Panc1 (cell line): ENCODE results near the gene FEV. TPM values are rescaled to one million over a fixed set of nuclear protein-coding genes. Genes with fewer than 3 reads are reported as not detected.

Experiments
- ATAC-seq: fragments of 200-7000 bp; cut with Tn5 transposase; 2 replicates; pipeline ENCODE4 v1.9.1; 2020; ENCODE audit warnings: mild to moderate bottlenecking, moderate library complexity
- BruUV-seq: library from RNA; stranded (reverse); fragments of 400-500 nt; replicated peaks from 2 replicates; lab custom pipeline; 2021; lab: Mats Ljungman, UMichigan
- CTCF ChIA-PET: fragments of 300-600 bp; sonication (Branson Sonifier 250); formaldehyde crosslinking; loops from one replicate; lab custom pipeline; 2022; ENCODE audit warnings: antibody characterized with exemption; lab: Charles Lee
- POLR2A ChIA-PET: fragments of 300-600 bp; sonication (Branson Sonifier 250); formaldehyde crosslinking; loops from one replicate; lab custom pipeline; 2022; ENCODE audit warnings: antibody characterized with exemption; lab: Charles Lee
- DNase-seq: peaks from one replicate; pipeline ENCODE4 v3.0.0-alpha.2; 2010; ENCODE audit warnings: low read depth, low spot score
- H3K27ac ChIP-seq: 2 replicates; pipeline ENCODE4 v1.5.1; 2011; ENCODE audit warnings: mild to moderate bottlenecking, low read length, inconsistent platforms
- H3K27me3 ChIP-seq: fragments of 200-500 bp; sonication (Bioruptor generic); 2 replicates; pipeline ENCODE4 v1.6.0; 2014; ENCODE audit warnings: low read length, inconsistent platforms; ENCODE audit not compliant: control insufficient read depth, insufficient read depth
- H3K36me3 ChIP-seq: fragments of 200-500 bp; sonication (Bioruptor generic); 2 replicates; pipeline ENCODE4 v1.5.1; 2014; ENCODE audit warnings: inconsistent platforms, mild to moderate bottlenecking, low read length, moderate library complexity; ENCODE audit not compliant: control insufficient read depth, insufficient read depth
- H3K4me1 ChIP-seq: 2 replicates; pipeline ENCODE4 v1.5.1; 2011; ENCODE audit warnings: inconsistent platforms, mild to moderate bottlenecking, low read length, moderate library complexity; ENCODE audit not compliant: control insufficient read depth, insufficient read depth
- H3K4me3 ChIP-seq, 2 experiments: 2 replicates each; pipeline ENCODE4 v1.5.1; 2011 to 2012; ENCODE audit warnings: low read depth in 2 of 2, low read length in 2 of 2, mild to moderate bottlenecking in 2 of 2, inconsistent platforms in 1 of 2, moderate library complexity in 1 of 2
- H3K9me3 ChIP-seq: fragments of 200-500 bp; sonication (Bioruptor generic); 2 replicates; pipeline ENCODE4 v1.5.1; 2014; ENCODE audit warnings: low read depth, mild to moderate bottlenecking, inconsistent platforms, low read length, moderate library complexity; ENCODE audit not compliant: control insufficient read depth, insufficient read depth
- CTCF ChIP-seq: fragments of 450-650 bp; IDR thresholded peaks from 2 replicates; pipeline ENCODE4 v1.5.1; 2017; ENCODE audit warnings: mild to moderate bottlenecking
- POLR2AphosphoS5 ChIP-seq: IDR thresholded peaks from 2 replicates; pipeline ENCODE4 v1.6.1; 2012; ENCODE audit warnings: mild to moderate bottlenecking, low read depth, low read length, moderate library complexity
- SIN3A ChIP-seq: IDR thresholded peaks from 2 replicates; pipeline ENCODE4 v1.6.1; 2012; ENCODE audit warnings: low read depth, mild to moderate bottlenecking, low read length, moderate library complexity, borderline replicate concordance; ENCODE audit not compliant: insufficient read depth
- TCF7L2 ChIP-seq: IDR thresholded peaks from 2 replicates; pipeline ENCODE4 v1.6.1; 2011; ENCODE audit warnings: mild to moderate bottlenecking, low read depth, low read length, inconsistent platforms
- in situ Hi-C: cut with HindIII; loops from 2 replicates; pipeline ENCODE4 v1.10.0; 2016; ENCODE audit warnings: low sequenced_read_pairs, low pct_unique_long_range_greater_than_20kb
- intact Hi-C: fragments of 100-400 bp; cut with micrococcal nuclease; formaldehyde crosslinking; loops from one replicate; pipeline ENCODE4 v1.10.0; 2022; ENCODE audit not compliant: unreplicated experiment
- total RNA-seq: library from RNA; stranded (reverse); gene quantifications from one replicate; pipeline ENCODE4 v1.2.1, GENCODE V29; 2021; ENCODE audit not compliant: unreplicated experiment
- TF ChIP-seq, protein P1 (sequence below), 2 experiments: IDR thresholded peaks; 2 replicates each; pipeline ENCODE4 v1.6.1; 2011 to 2012; ENCODE audit warnings: low read depth in 2 of 2, control low read depth in 1 of 2, low read length in 1 of 2, mild to moderate bottlenecking in 1 of 2, moderate library complexity in 1 of 2; ENCODE audit not compliant: insufficient read depth in 1 of 2

Gene FEV
- total RNA-seq, 1 experiment from 2014 or later, result not detected

DNA sequence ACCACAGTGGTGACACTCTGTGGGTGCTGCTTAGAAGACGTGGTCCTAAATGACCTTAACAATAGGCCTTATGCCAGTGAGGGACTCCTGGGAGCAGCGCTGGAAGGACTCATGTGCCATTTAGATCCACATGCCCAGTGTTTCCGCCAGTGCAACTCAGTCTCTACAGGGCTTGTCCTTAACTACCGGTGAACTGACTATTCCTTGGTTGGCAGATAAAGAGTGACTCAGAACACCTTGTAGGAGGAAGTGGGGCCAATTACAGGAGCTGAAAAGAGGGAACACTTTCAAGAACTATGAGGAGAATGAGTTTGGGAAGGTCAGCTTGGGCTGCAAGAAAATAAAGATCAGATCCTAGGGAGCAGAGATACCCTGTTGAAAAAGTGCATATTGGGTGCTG, 27.3 kb downstream of the FEV start:
- no peak for ATAC-seq
- Histone ChIP-seq H3K27me3 (no peaks in the 10 kb centered on the region; the same call in 1 of the 2 replicates), H3K27ac (no peak overlapping the region), H3K4me3 (no peak overlapping the region), H3K36me3 (no peaks in the 10 kb centered on the region), H3K4me1 (0 out of 2 replicates have a peak, but pooled peaks cover 4% of the 10 kb centered on the region), H3K9me3 (no peaks in the 10 kb centered on the region)
- intact Hi-C loops (no loop called here), in situ Hi-C loops (no loop called here)
- CTCF ChIA-PET, result no interaction called here
- DNase-seq, result no peak
- no peak for TF ChIP-seq POLR2AphosphoS5
- TF ChIP-seq TCF7L2, result no peak
- no peak for TF ChIP-seq SIN3A
- TF ChIP-seq, protein P1, sequence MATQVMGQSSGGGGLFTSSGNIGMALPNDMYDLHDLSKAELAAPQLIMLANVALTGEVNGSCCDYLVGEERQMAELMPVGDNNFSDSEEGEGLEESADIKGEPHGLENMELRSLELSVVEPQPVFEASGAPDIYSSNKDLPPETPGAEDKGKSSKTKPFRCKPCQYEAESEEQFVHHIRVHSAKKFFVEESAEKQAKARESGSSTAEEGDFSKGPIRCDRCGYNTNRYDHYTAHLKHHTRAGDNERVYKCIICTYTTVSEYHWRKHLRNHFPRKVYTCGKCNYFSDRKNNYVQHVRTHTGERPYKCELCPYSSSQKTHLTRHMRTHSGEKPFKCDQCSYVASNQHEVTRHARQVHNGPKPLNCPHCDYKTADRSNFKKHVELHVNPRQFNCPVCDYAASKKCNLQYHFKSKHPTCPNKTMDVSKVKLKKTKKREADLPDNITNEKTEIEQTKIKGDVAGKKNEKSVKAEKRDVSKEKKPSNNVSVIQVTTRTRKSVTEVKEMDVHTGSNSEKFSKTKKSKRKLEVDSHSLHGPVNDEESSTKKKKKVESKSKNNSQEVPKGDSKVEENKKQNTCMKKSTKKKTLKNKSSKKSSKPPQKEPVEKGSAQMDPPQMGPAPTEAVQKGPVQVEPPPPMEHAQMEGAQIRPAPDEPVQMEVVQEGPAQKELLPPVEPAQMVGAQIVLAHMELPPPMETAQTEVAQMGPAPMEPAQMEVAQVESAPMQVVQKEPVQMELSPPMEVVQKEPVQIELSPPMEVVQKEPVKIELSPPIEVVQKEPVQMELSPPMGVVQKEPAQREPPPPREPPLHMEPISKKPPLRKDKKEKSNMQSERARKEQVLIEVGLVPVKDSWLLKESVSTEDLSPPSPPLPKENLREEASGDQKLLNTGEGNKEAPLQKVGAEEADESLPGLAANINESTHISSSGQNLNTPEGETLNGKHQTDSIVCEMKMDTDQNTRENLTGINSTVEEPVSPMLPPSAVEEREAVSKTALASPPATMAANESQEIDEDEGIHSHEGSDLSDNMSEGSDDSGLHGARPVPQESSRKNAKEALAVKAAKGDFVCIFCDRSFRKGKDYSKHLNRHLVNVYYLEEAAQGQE (IDR thresholded peaks at IDR 0.05; ENCODE audit: insufficient read depth in 1 of 2, low read depth in 2 of 2, low read length in 1 of 2), result no peak
- no peak for TF ChIP-seq CTCF
- BruUV-seq, result no TSS peak
- POLR2A ChIA-PET, result interaction anchor here (0.5 kb wide), 1 partner anchor 77 kb away, joined by 5 read pairs; no protein-coding TSS in a partner anchor

GRCh38 chr2:218956039-218956438, 28.9 kb downstream of the FEV start:
- no peak overlapping the region for H3K27ac ChIP-seq
- TF ChIP-seq, protein P1 (IDR thresholded peaks at IDR 0.05; ENCODE audit: insufficient read depth in 1 of 2, low read depth in 2 of 2, low read length in 1 of 2), result no peak
- no peak for TF ChIP-seq CTCF
- TF ChIP-seq SIN3A, result no peak
- TF ChIP-seq POLR2AphosphoS5, result no peak
- no peak for TF ChIP-seq TCF7L2
- no peaks in the 10 kb centered on the region; the same call in 1 of the 2 replicates for H3K27me3 ChIP-seq
- H3K9me3 ChIP-seq, result no peaks in the 10 kb centered on the region
- ChIA-PET CTCF (no interaction called here), POLR2A (no interaction called here)
- ATAC-seq (no peak), DNase-seq (no peak)
- H3K4me1 ChIP-seq, result 0 out of 2 replicates have a peak, but pooled peaks cover 4% of the 10 kb centered on the region
- in situ Hi-C loops, result no loop called here
- intact Hi-C loops, result no loop called here
- H3K36me3 ChIP-seq, result no peaks in the 10 kb centered on the region
- no TSS peak for BruUV-seq
- H3K4me3 ChIP-seq, result no peak overlapping the region
